C4-2B (cell line): Measurements from ENCODE around the gene TENM4.

Source experiments
- H3K27ac ChIP-seq: fragments of 450-650 bp; 2 replicates; pipeline ENCODE4 v1.5.1; 2017
- CTCF ChIP-seq: fragments of 450-650 bp; conservative IDR thresholded peaks from 2 replicates; pipeline ENCODE4 v1.5.1; 2017; ENCODE audit warnings: mild to moderate bottlenecking
- ZFX ChIP-seq: fragments of 450-650 bp; IDR thresholded peaks from 2 replicates; pipeline ENCODE4 v1.6.1; 2017

The TENM4 gene

GRCh38 chr11:79060081-79060953 is 380.5 kb downstream of the TENM4 start:
- TF ChIP-seq CTCF (no peak), ZFX (no peak)

DNA sequence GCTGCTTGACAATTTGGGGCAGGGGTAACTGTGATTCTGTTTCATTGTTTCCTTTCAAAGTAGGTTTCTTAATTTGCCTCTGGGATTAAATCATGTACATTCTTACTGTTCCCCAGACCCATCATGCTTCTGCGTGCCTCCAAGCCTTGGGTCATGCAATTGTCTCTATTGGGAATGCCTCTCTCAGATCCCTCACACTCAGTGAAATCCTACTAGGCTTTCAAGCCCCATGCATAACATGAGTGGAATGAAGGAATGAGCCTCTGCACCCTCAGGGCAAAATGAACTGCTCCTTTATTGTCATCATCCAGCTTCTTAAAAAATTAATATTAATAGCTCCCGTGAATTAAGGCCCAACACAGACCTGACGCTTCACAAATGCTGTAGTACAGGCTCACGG is 381.7 kb downstream of the TENM4 start:
- TF ChIP-seq ZFX (no peak), CTCF (no peak)
- H3K27ac ChIP-seq = no peak overlapping the region

More at GRCh38 chr11:79060081-79060953, 380.5 kb downstream of the TENM4 start:
- H3K27ac ChIP-seq = no peak overlapping the region

DNA sequence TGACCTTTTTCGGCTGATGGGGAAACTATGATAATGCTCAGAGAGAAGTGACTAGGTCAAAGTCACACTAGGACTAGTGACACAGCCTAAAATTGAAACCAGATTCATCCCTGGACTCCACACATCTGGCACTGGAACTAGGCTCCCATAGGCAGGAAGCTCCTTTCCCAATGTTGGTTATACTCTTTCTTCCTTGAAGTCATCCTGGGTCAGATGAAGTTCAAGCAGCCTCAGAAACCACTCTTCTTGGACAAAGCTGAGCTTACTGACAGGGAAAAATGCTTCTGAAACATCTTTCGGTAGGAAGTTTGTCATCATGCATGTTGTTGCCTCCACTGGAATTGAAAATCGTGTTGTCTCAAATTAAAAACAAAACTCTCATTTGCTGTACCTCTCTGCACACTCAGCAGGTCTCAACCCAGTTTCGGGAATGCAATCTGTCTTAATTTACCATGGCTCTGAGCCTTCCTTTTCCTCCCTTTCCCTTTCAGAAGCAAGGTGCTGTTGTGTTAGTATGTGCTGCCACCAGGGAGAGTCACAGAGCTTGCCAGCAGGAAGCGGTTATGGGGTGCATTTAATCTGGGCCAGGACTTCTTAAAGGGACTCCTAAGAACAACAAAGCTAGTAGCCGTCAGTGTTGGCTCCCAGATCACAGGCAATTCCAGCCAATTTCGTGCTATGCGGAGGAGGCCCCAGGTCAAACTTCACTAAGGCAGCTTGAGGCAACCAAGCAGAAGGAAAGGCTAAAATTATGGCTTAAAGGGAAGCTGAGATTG is 384.8 kb downstream of the TENM4 start:
- H3K27ac ChIP-seq = no peak overlapping the region

GRCh38 chr11:79054636-79055035 is 386.2 kb downstream of the TENM4 start:
- H3K27ac ChIP-seq = no peak overlapping the region
- TF ChIP-seq CTCF (no peak), ZFX (no peak)

More for the DNA sequence above, 384.8 kb downstream of the TENM4 start:
- no peak for TF ChIP-seq CTCF
- no peak for TF ChIP-seq ZFX

DNA sequence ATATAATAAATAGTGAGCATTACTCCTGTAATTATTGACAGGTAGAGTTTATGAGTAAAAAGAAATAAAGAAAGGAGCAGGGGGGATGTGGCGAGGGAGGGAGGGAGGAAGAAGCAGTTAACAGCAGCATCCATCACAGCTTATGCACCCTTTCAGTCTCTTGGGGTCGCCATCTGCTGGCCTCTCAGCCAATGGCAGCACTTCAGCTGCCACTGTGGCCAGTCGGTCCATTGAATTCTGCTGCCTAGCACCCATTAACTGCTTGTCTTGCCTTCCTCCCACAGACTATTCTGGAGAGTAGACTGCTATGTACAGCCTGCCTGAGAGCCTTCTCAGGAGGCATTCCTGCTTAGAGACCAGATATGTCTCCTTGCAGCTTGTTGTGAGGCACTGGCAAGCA is 388.3 kb downstream of the TENM4 start:
- TF ChIP-seq CTCF (peak; percentile 41), ZFX (no peak)

GRCh38 chr11:79050786-79051185 is 390.0 kb downstream of the TENM4 start:
- H3K27ac ChIP-seq = no peak overlapping the region
- TF ChIP-seq ZFX = no peak
- no peak for TF ChIP-seq CTCF

More for the DNA sequence above, 388.3 kb downstream of the TENM4 start:
- H3K27ac ChIP-seq = no peak overlapping the region

GRCh38 chr11:79049741-79050179 is 391.1 kb downstream of the TENM4 start:
- TF ChIP-seq CTCF = no peak
- no peak for TF ChIP-seq ZFX
- no peak overlapping the region for H3K27ac ChIP-seq
